Eye (tissue), 1 donor: ENCODE results near the gene DAZAP1.

Experiments used
- DNase-seq: peaks from one replicate; pipeline ENCODE4 v3.0.0-alpha.2; 2015

The DAZAP1 gene

GRCh38 chr19:1460033-1460995 is 52.9 kb downstream of the DAZAP1 start:
- DNase-seq = no peak

- DNase-seq = no peak
Measured at GRCh38 chr19:1461862-1462261, 54.5 kb downstream of the DAZAP1 start.

- peak; percentile 58 for DNase-seq
Measured at GRCh38 chr19:1465191-1466016, 58.0 kb downstream of the DAZAP1 start.

- DNase-seq = no peak
Measured at GRCh38 chr19:1466018-1466460, 58.7 kb downstream of the DAZAP1 start.

GRCh38 chr19:1466461-1467214 is 59.3 kb downstream of the DAZAP1 start:
- peak; percentile 43 for DNase-seq

GRCh38 chr19:1467215-1467489 is 59.8 kb downstream of the DAZAP1 start:
- no peak for DNase-seq

- DNase-seq = peak; percentile 43
Measured at GRCh38 chr19:1467490-1468273, 60.3 kb downstream of the DAZAP1 start.

- DNase-seq = no peak
Measured at GRCh38 chr19:1468274-1468820, 61.0 kb downstream of the DAZAP1 start.

GRCh38 chr19:1468821-1469254 is 61.5 kb downstream of the DAZAP1 start:
- DNase-seq = peak; percentile 37

- DNase-seq = no peak
Measured at GRCh38 chr19:1469255-1470054, 62.1 kb downstream of the DAZAP1 start.

GRCh38 chr19:1470055-1470304 is 62.6 kb downstream of the DAZAP1 start:
- no peak for DNase-seq

- peak; percentile 88 for DNase-seq
Measured at GRCh38 chr19:1470305-1471009, 63.1 kb downstream of the DAZAP1 start.

GRCh38 chr19:1471010-1471514 is 63.7 kb downstream of the DAZAP1 start:
- peak; percentile 79 for DNase-seq

- DNase-seq = peak; percentile 33
Measured at GRCh38 chr19:1471515-1472160, 64.3 kb downstream of the DAZAP1 start.

GRCh38 chr19:1472231-1473084 is 65.1 kb downstream of the DAZAP1 start:
- no peak for DNase-seq

GRCh38 chr19:1473085-1473851 is 65.9 kb downstream of the DAZAP1 start:
- peak; percentile 37 for DNase-seq

GRCh38 chr19:1474011-1474764 is 66.8 kb downstream of the DAZAP1 start:
- DNase-seq = peak; percentile 26
